Osteocyte (in vitro differentiated cells): Measurements from ENCODE around the gene SASS6. TPM values are rescaled to one million over a fixed set of nuclear protein-coding genes. Genes with fewer than 3 reads are reported as not detected.

Experiments
- DNase-seq: peaks from one replicate; pipeline ENCODE4 v3.0.0; 2021; ENCODE audit warnings: mixed read lengths; ENCODE audit not compliant: unreplicated experiment; ENCODE audit errors: extremely low spot score
- H3K27ac Mint-ChIP-seq: one replicate; pipeline ENCODE4 v1.8.0; 2021; ENCODE audit warnings: mild to moderate bottlenecking, mixed read lengths; ENCODE audit not compliant: unreplicated experiment
- H3K27me3 Mint-ChIP-seq: one replicate; pipeline ENCODE4 v1.8.0; 2021; ENCODE audit warnings: mixed read lengths; ENCODE audit not compliant: unreplicated experiment
- H3K36me3 Mint-ChIP-seq: one replicate; pipeline ENCODE4 v1.8.0; 2021; ENCODE audit warnings: mixed read lengths; ENCODE audit not compliant: unreplicated experiment
- H3K4me1 Mint-ChIP-seq: one replicate; pipeline ENCODE4 v1.8.0; 2021; ENCODE audit warnings: mixed read lengths; ENCODE audit not compliant: unreplicated experiment
- H3K4me3 Mint-ChIP-seq: one replicate; pipeline ENCODE4 v1.8.0; 2021; ENCODE audit warnings: mild to moderate bottlenecking, moderate library complexity, mixed read lengths; ENCODE audit not compliant: unreplicated experiment
- H3K9me3 Mint-ChIP-seq: one replicate; pipeline ENCODE4 v1.8.0; 2021; ENCODE audit warnings: mixed read lengths; ENCODE audit not compliant: unreplicated experiment
- CTCF ChIP-seq: fragments of 200-600 bp; sonication (generic); IDR thresholded peaks from 2 replicates; pipeline ENCODE4 v1.5.0; 2021; ENCODE audit warnings: antibody characterized with exemption, mild to moderate bottlenecking, moderate library complexity
- long read RNA-seq: library from polyadenylated mRNA; unstranded; transcript quantifications from one replicate; pipeline ENCODE4 v2.0.0, GENCODE V29; 2021
- total RNA-seq: library from RNA; stranded (reverse); gene quantifications from 2 replicates; pipeline ENCODE4 v1.2.1, GENCODE V29; 2021

Gene SASS6, protein sequence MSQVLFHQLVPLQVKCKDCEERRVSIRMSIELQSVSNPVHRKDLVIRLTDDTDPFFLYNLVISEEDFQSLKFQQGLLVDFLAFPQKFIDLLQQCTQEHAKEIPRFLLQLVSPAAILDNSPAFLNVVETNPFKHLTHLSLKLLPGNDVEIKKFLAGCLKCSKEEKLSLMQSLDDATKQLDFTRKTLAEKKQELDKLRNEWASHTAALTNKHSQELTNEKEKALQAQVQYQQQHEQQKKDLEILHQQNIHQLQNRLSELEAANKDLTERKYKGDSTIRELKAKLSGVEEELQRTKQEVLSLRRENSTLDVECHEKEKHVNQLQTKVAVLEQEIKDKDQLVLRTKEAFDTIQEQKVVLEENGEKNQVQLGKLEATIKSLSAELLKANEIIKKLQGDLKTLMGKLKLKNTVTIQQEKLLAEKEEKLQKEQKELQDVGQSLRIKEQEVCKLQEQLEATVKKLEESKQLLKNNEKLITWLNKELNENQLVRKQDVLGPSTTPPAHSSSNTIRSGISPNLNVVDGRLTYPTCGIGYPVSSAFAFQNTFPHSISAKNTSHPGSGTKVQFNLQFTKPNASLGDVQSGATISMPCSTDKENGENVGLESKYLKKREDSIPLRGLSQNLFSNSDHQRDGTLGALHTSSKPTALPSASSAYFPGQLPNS
- 2.8 and 3.2 TPM in 2 replicates for total RNA-seq
- long read RNA-seq, partial matches to known transcripts, result 4 of 6 reads
- long read RNA-seq, other reads (novel, unspliced or antisense), result 2 of 6 reads

DNA sequence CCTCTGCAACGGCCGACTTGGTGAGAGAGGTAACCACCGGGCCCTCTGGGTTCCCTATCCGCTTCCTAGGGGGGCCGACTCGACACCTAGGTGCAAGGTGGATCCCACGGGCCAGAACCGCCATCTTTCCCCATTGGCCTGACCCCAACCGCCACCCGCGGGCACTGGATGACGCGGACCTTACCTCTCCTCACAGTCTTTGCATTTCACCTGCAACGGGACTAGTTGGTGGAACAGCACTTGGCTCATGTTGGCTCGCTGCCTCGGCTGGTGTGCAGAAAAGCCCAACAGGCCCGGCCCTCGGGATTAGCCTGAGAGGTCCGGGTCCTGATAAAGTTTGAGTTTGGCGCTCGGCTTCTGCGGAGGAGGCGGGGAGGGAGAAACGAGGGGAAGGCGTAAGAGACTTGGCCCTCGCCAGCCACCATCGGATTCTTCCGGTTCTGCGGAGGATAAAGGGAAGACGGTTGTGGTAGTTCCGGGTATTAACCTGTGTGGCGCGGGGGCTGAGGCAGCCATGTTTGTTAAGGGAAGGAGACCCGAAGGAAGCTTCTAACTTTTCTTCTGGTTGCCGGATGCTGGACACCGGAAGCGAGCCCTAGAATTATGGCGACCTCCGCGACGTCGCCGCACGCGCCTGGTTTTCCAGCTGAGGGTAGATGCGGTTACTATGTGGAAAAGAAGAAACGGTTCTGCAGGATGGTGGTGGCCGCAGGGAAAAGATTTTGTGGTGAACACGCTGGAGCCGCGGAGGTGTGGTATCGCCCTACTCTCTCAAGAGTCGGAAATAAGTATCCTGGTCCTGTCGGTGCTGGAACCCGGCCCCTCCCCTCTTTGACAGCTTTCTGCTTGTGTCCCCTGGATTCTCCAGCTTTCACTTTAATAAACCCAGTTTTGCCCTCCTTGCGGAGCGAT, at the start of gene SASS6, which contains the start of gene TRMT13:
SASS6 (minus strand) TSS at position 365 of the 912 bp plus-strand sequence; CDS start at position 249, 116 bp downstream.
TRMT13 (plus strand) TSS at position 598 of the 912 bp plus-strand sequence; CDS start at position 604, 6 bp downstream.
- DNase-seq, result peak; percentile 98
- peaks cover 1% of the 10 kb centered on the region for H3K36me3 Mint-ChIP-seq
- H3K27ac Mint-ChIP-seq, result peak within 1 kb of the TSS; percentile 92
- H3K27me3 Mint-ChIP-seq, result no peaks in the 10 kb centered on the region
- H3K4me3 Mint-ChIP-seq, result peak within 1 kb of the TSS; percentile 98
- TF ChIP-seq CTCF, result no peak
- H3K9me3 Mint-ChIP-seq, result no peaks in the 10 kb centered on the region
- H3K4me1 Mint-ChIP-seq, result peaks cover 29% of the 10 kb centered on the region

DNA sequence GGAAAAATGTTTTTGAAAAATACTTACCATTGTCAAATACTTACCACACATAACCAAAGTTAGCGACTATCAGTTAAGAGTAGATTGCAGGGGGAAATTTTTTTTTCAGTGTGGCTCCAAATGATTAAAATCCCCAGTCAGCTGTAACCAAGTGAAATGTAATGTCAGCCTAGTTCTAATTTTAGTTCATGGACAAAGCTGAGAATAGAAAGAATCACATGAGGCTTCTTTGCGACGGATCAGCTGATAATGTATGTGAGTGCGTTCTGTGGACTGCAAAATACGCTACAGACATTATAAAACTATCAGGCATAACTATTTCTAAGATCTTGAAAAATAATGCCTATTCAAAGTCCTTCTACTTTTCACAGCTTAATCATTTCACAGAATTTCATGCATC, 45.4 kb upstream of the SASS6 start, which contains the start of gene LRRC39:
LRRC39 (minus strand) TSS at position 166 of the 400 bp plus-strand sequence. CDS start 9,740 bp downstream, outside the sequence.
- Mint-ChIP-seq H3K4me1 (no peaks in the 10 kb centered on the region), H3K36me3 (no peaks in the 10 kb centered on the region)

DNA sequence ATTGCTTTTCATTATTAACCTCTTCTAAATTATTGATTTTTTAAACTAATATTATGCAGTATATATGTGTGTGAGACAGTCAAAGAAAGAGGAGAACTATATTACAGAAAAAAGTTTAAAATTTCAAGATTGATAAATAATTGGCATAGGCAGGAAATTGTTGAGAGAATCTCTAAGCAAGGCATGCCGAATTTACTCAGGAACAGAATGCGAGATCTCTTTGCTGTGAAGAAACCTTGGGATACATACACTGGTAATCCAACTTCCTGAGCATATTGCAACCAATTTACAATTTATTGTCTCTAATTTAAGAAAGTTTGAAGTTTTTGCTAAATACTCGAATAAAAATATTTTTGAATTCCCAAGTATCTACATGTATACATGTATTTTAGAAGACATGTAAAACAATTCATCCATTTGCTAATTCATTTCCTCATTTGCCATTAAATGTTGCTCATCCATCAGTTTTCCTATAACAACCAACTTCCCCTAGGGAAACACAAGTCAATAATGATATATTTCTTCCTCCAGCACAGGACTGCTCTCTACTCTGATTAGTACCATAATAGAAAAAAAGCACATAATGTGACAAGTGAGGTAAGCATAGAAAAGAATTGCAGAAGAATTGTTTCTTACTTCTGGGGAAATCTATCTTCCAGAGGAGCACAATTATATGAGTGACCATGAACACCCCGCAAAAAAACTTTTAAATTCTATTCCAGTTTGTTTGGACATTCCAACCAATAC, 44.7 kb upstream of the SASS6 start:
- TF ChIP-seq CTCF, result no peak
- Mint-ChIP-seq H3K4me1 (no peaks in the 10 kb centered on the region), H3K4me3 (no peak overlapping the region), H3K27ac (no peak overlapping the region), H3K27me3 (peaks cover 2% of the 10 kb centered on the region), H3K9me3 (no peaks in the 10 kb centered on the region), H3K36me3 (no peaks in the 10 kb centered on the region)
- no peak for DNase-seq

More for the DNA sequence above, 45.4 kb upstream of the SASS6 start, which contains the start of gene LRRC39:
- TF ChIP-seq CTCF, result no peak
- Mint-ChIP-seq H3K9me3 (no peaks in the 10 kb centered on the region), H3K4me3 (no peak within 1 kb of the TSS), H3K27me3 (peaks cover 2% of the 10 kb centered on the region), H3K27ac (no peak within 1 kb of the TSS)
- DNase-seq, result no peak

DNA sequence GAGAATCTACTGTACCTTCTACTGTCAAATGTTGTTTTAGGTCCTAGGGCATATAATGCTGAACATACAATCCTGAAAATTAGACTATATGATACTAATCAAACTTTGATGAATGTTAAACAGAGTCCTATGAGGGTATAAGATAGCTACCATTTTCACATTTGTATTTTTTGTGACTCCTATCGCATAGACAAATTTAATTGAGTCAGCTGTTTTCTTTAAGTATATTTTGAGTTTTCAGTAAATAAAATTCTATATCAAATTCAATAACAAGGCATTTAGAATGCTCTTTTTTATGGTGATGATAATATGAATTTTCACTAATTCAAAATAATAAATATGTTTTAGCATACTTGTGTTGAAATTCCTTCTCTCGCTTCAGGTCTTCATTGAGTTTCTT, 35.3 kb upstream of the SASS6 start:
- DNase-seq, result no peak
- Mint-ChIP-seq H3K9me3 (no peaks in the 10 kb centered on the region), H3K4me3 (no peak overlapping the region), H3K36me3 (no peaks in the 10 kb centered on the region), H3K4me1 (peaks cover 4% of the 10 kb centered on the region), H3K27ac (no peak overlapping the region), H3K27me3 (peaks cover 4% of the 10 kb centered on the region)
- TF ChIP-seq CTCF, result no peak
